GM12801 (cell line): ENCODE data around the gene MEP1B.

ENCODE experiments used
- TF ChIP-seq, protein P1 (sequence below): IDR thresholded peaks from one replicate; pipeline ENCODE4 v1.5.1; 2011; ENCODE audit warnings: control low read depth; ENCODE audit not compliant: insufficient read length; ENCODE audit errors: extremely low read depth

Gene MEP1B

DNA sequence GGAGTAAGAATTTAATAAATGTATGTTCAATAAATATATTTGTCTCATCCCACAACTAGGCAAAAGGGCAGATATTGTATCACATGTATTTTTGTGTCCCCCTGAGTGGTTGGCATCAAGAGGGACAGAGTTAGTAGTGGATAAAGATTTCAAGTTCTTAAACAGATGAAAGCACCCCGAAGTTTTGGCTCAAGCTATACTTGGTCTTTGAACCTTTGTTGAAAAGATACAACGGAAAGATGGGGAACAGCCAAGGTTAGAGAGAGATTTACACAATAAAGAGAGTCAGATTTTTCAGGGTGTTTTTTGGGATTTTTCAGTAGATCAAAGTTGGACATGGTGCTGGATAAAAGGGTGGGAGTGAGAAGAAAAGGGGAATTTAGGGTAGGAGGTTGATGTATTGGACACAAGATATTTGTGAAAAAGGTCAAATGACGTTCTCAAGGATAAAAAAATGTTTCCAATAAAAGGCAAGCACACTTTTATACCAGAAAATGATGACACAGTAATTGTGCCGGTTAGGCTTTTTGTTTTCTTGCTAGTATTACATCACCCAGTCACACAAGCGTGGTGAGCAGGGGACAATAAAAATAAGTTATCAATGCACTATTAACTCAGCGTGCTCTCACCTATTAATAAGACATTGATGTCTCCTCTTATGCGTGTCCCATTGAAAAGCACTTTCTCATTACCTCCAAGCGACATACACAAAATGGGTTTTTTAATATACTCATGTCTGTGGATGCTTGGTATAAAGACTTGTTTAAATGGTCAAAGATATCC lies 59.5 kb downstream of the MEP1B start:
- TF ChIP-seq, protein P1, sequence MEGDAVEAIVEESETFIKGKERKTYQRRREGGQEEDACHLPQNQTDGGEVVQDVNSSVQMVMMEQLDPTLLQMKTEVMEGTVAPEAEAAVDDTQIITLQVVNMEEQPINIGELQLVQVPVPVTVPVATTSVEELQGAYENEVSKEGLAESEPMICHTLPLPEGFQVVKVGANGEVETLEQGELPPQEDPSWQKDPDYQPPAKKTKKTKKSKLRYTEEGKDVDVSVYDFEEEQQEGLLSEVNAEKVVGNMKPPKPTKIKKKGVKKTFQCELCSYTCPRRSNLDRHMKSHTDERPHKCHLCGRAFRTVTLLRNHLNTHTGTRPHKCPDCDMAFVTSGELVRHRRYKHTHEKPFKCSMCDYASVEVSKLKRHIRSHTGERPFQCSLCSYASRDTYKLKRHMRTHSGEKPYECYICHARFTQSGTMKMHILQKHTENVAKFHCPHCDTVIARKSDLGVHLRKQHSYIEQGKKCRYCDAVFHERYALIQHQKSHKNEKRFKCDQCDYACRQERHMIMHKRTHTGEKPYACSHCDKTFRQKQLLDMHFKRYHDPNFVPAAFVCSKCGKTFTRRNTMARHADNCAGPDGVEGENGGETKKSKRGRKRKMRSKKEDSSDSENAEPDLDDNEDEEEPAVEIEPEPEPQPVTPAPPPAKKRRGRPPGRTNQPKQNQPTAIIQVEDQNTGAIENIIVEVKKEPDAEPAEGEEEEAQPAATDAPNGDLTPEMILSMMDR: no peak

DNA sequence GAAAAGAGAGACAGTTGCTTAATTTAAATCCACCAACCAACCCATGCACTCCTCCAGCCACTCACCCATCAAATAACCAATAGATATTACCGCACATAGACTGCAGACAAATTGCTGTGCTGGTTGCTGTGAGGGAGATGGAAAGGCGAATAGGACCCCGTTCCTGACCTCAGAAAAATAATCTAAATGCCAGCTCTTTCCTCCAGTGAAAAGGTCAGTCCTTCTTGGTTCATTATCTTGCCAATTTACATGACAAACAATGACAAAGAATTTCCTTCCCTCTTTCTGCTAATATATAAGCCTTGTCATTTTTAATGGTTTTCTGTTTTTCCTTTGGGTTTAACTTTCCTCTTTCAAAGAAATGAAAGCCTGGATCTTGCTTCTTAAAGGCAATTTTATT lies 61.6 kb downstream of the MEP1B start:
- TF ChIP-seq, protein P1: no peak

DNA sequence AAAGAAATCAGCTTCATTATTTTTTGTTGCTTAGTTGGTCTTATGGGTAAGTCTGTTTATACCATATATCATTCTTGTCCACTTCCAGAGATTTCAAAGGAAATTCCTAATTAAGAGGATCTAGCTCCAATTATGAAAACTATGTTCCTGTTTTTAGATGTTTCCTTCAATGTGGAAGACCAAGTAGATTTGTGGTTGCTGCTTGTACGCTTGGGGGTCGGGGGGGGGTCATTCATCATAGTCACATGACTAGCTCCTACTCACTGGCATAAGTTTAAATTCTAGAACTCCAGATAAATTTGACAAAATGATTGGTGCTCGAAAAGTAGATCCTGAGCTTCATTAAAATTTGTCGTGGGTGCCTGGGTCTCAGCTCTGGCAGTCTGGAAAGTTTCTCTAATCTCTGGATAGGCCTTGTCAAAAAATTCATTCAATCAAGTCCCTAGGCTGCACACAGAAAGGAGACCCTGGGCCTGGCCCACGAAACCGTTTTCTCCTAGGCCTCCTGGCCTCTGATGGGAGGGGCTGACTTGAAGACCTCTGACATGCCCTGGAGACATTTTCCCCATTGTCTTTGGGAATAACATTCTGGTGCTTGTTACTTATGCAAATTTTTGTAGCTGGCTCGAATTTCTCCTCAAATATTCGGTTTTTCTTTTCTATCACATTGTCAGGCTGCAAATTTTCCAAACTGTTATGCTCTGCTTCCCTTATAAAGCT lies 62.5 kb downstream of the MEP1B start:
- TF ChIP-seq, protein P1: no peak

DNA sequence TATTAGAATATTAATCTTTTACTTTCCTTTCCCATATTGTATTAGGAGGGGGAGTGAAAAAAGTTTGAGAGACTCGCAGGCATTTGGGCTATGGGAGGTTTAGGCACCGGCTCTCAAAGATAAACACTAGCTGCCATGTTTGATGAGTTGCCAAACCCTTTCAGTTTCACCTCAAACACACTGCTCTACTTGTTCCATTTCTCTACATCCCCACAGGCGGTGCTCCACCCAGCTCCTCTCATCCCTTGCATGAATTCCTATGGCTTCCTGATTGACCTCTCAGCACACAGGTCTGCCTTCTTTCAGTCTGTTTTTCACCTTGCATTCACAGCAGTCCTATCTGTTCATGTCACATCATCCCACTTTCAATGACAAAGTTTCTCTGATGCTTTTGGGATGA lies 65.7 kb downstream of the MEP1B start:
- TF ChIP-seq, protein P1: no peak

DNA sequence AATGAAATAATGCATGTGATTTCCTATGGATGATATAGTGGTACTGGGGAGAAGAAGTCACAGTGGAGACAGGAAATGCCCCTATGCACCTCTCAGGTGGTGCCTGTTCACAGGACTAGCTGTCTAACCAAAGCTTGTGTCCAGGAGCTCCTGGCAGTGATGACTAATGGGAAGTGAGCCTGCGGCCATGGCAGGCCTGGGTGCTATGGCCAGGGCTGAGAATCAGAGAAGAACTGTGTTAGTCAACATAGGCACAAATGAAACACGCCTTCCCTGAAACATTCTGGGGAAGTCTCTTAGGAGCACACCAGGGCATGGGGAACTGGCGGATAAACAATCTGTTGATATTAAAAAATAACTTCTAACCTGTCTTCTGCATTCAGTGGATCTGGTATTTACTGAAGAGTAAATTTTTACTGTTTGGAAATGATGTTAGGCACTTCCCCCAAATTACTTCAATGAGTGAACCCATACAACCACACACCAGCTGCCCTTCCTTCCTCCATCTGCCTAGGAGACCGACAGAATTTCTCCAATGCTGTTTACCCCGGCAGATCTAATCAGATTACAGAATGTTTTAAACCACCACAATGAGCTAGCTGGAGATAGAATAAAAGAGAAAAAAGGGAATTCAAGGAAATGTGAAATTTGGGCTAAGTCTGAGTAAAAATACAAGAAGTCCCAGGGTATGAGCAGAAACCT lies 67.4 kb downstream of the MEP1B start:
- TF ChIP-seq, protein P1: no peak

DNA sequence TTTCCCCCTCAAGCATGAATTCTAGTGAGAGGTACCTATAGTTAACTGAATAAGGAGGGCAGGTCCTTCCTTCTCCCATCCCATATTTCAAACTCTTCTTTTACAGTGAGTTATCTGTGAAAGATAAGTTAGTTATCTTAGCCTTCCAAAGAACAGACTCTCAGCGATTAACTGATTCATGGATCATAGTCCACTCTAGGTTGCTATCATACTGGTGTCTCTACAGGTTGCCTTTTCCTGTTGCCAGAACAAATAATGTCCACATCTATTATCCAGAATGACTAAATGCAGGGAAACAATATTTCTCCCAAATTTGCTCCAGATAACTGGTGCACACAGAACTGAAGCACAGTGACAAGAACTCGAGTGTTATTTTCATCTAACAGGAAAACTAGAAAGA lies 68.3 kb downstream of the MEP1B start:
- TF ChIP-seq, protein P1: no peak

DNA sequence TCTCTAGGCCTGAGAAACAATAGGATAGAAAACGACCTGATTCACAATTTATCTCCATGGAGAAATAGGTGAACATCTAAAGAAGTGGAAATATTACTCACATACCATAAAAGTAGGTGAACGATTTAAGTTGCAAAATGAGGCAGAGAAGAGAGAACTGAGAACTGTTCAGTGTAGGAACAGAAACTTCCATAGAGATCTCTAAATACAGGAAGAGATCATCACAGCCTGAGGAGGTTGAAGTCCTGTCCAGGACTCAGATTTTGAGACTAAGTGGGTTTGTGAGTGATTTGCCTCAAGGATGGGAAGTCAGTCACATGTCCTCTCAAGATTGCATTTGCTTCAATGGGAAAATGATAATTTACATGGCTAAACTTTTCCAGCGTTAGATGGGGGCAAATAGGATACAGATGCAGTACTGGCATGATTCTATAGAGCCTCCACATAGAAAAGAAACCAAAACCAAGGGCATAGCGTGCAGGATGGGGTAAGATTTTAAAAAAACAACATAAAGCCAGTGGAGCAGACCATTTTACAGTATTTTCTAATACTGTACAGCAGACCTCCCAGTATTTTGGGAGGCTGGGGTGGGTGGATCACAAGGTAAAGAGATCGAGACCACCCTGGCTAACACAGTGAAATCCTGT lies 68.8 kb downstream of the MEP1B start:
- TF ChIP-seq, protein P1: no peak
